Measurements from ENCODE around the gene ALK. TPM values are rescaled to one million over a fixed set of nuclear protein-coding genes. Genes with fewer than 3 reads are reported as not detected.
A peak's percentile ranks its signal among the peaks of the same experiment; 100 is the strongest.
"Not testable (repeated sequence)": the region's sequence is repeated elsewhere in the genome, so short reads cannot be mapped to it uniquely, and the experiment has no call there.

The ALK gene
- total and polyA plus RNA-seq, 7 donors: 0.31 to 2.9 (median 1.2) TPM; not detected in 1

DNA sequence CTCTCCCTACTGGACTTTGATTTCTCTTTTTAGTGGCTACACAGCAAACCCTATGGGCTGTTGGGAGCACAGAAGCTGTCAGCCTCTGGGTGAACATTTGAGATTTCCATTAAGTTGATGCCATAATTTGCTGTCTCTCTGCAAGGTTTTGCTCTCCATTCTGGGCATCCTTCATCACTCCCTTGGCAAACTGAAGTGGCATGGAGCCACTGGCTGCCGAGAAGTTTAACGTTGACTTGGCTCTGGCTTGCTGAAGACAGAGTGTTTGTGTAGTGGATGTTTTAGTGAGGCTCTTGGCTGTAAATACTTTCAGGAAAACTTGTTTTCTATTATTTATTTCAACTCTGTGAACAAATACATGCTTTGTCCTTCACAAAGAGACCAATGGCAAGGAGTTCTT lies 91.5 kb downstream of the ALK start:
- WGBS, 2 donors: 75 to 78% methylated on average over 2 of the region's 2 CpGs
- TF ChIP-seq POLR2A (IDR thresholded peaks at IDR 0.05): no peak
- Histone ChIP-seq H3K27ac (no peak overlapping the region), H3K27me3 (no peaks in the 10 kb centered on the region), H3K4me3 (no peak overlapping the region), H3K9me3 (no peaks in the 10 kb centered on the region), H3K4me1 (peaks cover 0 to 11% (median 0%) of the 10 kb centered on the region in 4 donors), H3K36me3 (no peaks in the 10 kb centered on the region)
- no peak for DNase-seq
- intact Hi-C loops (cut with DNase I): no loop called here

GRCh38 chr2:29824145-29824544 lies 97.2 kb downstream of the ALK start:
- H3K9me3 ChIP-seq; H3K27me3 ChIP-seq; H3K27ac ChIP-seq; H3K36me3 ChIP-seq; intact Hi-C loops (cut with DNase I); H3K4me3 ChIP-seq; H3K4me1 ChIP-seq; DNase-seq: not testable (repeated sequence)
- WGBS, 2 donors: 62 to 75% methylated on average over 1 of the region's 1 CpG

DNA sequence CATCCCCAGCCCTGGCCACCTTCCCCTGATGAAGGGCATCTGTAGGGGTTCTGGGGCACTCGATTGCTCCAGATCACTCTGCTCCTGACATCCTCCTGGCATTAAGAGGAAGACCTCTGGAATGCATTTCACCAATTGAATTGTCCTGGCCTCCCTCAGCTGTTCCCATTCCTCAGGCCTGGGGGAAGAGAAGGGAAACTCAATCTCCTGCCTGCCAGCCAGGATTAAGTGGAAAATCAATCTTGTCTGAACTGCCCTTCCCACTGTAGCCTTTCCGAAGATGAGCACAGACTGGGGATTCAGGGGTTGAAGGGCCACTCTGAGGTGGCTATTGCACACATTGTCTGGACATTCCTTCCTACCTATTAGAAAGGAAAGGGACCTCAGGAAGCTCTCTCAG lies 99.8 kb downstream of the ALK start:
- WGBS, 2 donors: 80 to 89% methylated on average over 2 of the region's 2 CpGs
- no peaks in the 10 kb centered on the region for H3K9me3 ChIP-seq
- intact Hi-C loops (cut with DNase I): no loop called here

DNA sequence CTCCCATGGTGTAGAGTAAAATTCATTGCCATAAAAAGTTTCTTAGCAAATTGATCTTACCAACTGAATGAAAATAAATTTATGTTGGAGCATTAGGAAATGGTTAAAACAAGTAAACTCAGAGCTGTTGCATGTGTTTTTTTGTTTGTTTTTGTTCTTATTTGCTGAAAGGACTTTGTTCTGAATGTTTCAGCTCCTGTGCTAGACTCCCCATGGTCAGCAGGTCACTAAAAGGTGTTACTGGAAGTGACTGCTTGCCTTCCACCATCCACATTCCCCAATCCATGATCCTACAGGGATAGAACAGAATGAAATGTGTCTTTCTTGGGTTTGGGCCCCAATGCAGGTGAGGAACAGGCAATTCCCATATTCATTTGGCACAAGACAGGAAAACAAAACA lies 101.8 kb downstream of the ALK start:
- Histone ChIP-seq H3K4me3 (no peak overlapping the region), H3K36me3 (no peaks in the 10 kb centered on the region), H3K27ac (peak overlapping the region in 1 of 4 donors; percentile 83), H3K27me3 (no peaks in the 10 kb centered on the region), H3K4me1 (peaks cover 0 to 20% (median 12%) of the 10 kb centered on the region in 4 donors), H3K9me3 (no peaks in the 10 kb centered on the region)
- DNase-seq: no peak
- TF ChIP-seq POLR2AphosphoS5 (IDR thresholded peaks at IDR 0.05): no peak
- TF ChIP-seq, protein P1, sequence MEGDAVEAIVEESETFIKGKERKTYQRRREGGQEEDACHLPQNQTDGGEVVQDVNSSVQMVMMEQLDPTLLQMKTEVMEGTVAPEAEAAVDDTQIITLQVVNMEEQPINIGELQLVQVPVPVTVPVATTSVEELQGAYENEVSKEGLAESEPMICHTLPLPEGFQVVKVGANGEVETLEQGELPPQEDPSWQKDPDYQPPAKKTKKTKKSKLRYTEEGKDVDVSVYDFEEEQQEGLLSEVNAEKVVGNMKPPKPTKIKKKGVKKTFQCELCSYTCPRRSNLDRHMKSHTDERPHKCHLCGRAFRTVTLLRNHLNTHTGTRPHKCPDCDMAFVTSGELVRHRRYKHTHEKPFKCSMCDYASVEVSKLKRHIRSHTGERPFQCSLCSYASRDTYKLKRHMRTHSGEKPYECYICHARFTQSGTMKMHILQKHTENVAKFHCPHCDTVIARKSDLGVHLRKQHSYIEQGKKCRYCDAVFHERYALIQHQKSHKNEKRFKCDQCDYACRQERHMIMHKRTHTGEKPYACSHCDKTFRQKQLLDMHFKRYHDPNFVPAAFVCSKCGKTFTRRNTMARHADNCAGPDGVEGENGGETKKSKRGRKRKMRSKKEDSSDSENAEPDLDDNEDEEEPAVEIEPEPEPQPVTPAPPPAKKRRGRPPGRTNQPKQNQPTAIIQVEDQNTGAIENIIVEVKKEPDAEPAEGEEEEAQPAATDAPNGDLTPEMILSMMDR (IDR thresholded peaks at IDR 0.05): no peak
- no peak for TF ChIP-seq EP300 (IDR thresholded peaks at IDR 0.05)
- TF ChIP-seq POLR2A (IDR thresholded peaks at IDR 0.05): no peak
- intact Hi-C loops (cut with DNase I): no loop called here

More for the DNA sequence above, 99.8 kb downstream of the ALK start:
- TF ChIP-seq POLR2A (IDR thresholded peaks at IDR 0.05) (no peak), POLR2AphosphoS5 (IDR thresholded peaks at IDR 0.05) (no peak), EP300 (IDR thresholded peaks at IDR 0.05) (no peak)
- TF ChIP-seq, protein P1 (IDR thresholded peaks at IDR 0.05): no peak
- H3K4me3 ChIP-seq: no peak overlapping the region
- no peak overlapping the region for H3K27ac ChIP-seq
- peaks cover 0 to 20% (median 12%) of the 10 kb centered on the region in 4 donors for H3K4me1 ChIP-seq
- no peak for DNase-seq
- no peaks in the 10 kb centered on the region for H3K36me3 ChIP-seq
- no peaks in the 10 kb centered on the region for H3K27me3 ChIP-seq

DNA sequence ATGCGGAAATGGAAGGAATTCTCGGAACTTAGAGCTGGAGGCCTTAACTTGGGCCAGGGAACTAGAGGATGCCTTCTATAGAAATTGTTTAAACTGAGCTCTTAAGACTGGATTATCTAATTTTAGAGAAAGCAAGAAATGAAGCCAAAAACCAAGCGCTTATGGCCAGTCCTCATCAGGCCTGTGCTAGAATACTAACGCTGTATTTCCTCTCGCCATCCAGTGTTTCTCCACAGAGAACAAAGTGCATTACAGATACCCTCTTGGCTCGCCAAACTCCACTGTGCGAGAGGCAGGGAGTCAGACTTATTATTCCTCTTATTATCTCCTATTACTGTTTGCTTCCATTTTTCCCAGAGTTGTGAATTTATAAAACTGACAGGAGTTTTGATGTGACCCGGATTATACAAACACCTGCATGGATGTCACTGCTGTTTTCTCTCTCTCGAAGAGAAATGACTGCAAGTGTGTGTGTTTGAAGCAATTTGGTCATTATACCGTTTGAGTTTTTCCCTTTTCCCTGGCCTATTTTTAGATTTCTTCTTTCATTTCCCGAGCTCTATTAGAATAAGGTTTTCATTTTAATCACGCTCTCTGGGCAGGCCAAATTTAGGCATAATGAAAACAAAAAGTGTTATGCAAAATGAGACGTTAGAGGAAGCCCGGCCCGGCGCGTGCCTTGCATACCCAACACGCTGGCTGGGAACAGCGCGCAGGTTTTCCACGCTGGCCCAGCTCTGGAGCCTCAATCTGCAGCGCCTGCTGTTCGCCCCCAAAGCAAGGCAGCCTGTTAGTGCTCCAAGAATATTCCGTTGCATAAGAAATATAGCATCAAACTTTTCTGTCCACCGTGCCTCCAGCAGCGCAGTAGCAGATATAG lies 103.3 kb downstream of the ALK start:
- Histone ChIP-seq H3K9me3 (no peaks in the 10 kb centered on the region), H3K27me3 (no peaks in the 10 kb centered on the region), H3K4me1 (peaks cover 0 to 20% (median 12%) of the 10 kb centered on the region in 4 donors), H3K4me3 (no peak overlapping the region), H3K27ac (peak overlapping the region; percentile 32 to 83 (median 53)), H3K36me3 (no peaks in the 10 kb centered on the region)
- no peak for TF ChIP-seq EP300 (IDR thresholded peaks at IDR 0.05)
- intact Hi-C loops (cut with DNase I): no loop called here
- no peak for DNase-seq
- 82 to 83% methylated on average over 26 of the region's 26 CpGs for WGBS, 2 donors

- intact Hi-C loops (cut with DNase I): no loop called here
- Histone ChIP-seq H3K27ac (peak overlapping the region; percentile 32 to 83 (median 53)), H3K4me1 (peaks cover 0 to 20% (median 12%) of the 10 kb centered on the region in 4 donors), H3K27me3 (no peaks in the 10 kb centered on the region), H3K9me3 (no peaks in the 10 kb centered on the region), H3K36me3 (no peaks in the 10 kb centered on the region), H3K4me3 (no peak overlapping the region)
- DNase-seq: no peak
- WGBS, 2 donors: 68 to 69% methylated on average over 4 of the region's 4 CpGs
- no peak for TF ChIP-seq EP300 (IDR thresholded peaks at IDR 0.05)
- TF ChIP-seq POLR2AphosphoS5 (IDR thresholded peaks at IDR 0.05): no peak
- TF ChIP-seq, protein P1 (IDR thresholded peaks at IDR 0.05): no peak
- TF ChIP-seq POLR2A (IDR thresholded peaks at IDR 0.05): no peak
Measured at GRCh38 chr2:29817299-29817698, 104.1 kb downstream of the ALK start.

Measured in sigmoid colon (tissue), 7 donors.